Measurements from ENCODE around the gene GLTP. TPM values are rescaled to one million over a fixed set of nuclear protein-coding genes. Genes with fewer than 3 reads are reported as not detected.

GLTP gene
- polyA plus RNA-seq, 2 of the 4 experiments (the other 2 are of a cell fraction), result 16.9 to 18.8 TPM

- ATAC-seq (no peak), DNase-seq (ENCODE audit: low read depth in 1 of 2, low spot score in 1 of 2) (no peak), FAIRE-seq (peak; percentile 28)
- no peak overlapping the region for H3K4me3 ChIP-seq
- no peaks in the 10 kb centered on the region for H3K9me3 ChIP-seq
- ChIA-PET POLR2A (no interaction called here), CTCF (interaction anchor here (0.6 to 10.8 kb wide), 6 partner anchors 14 to 29 kb away, joined by 3 to 86 read pairs (median 8); no protein-coding TSS in a partner anchor)
- peaks cover 20% of the 10 kb centered on the region for H3K4me1 ChIP-seq
- H3K27ac ChIP-seq, result 0 out of 6 replicates have a peak overlapping the region, but pooled peaks of 1 of the 2 experiments have one; percentile 28
- 54% methylated on average over 19 of the region's 19 CpGs for WGBS (ENCODE audit: missing lambda C conversion rate)
- no peak overlapping the region for H3K4me2 ChIP-seq
- no peak for TF ChIP-seq JUN (IDR thresholded peaks at IDR 0.05)
- no peak for TF ChIP-seq ESRRA (IDR thresholded peaks at IDR 0.05; ENCODE audit: borderline replicate concordance, low read length)
- no peak for TF ChIP-seq SMC3 (IDR thresholded peaks at IDR 0.05)
- TF ChIP-seq RARB (CRISPR knock-in tag; IDR thresholded peaks at IDR 0.05), result no peak
- no peak for TF ChIP-seq ATOH8 (CRISPR knock-in tag; IDR thresholded peaks at IDR 0.05; ENCODE audit: low read depth)
- no peak for TF ChIP-seq BCL3 (IDR thresholded peaks at IDR 0.05)
- TF ChIP-seq RNF2 (IDR thresholded peaks at IDR 0.05; ENCODE audit: borderline replicate concordance, low read depth), result no peak
- no peak for TF ChIP-seq RAD21 (conservative IDR thresholded peaks at IDR 0.05 in 1 of 2, IDR thresholded peaks at IDR 0.05 in 1 of 2)
- no peak for TF ChIP-seq KDM1A (IDR thresholded peaks at IDR 0.05; ENCODE audit: low read depth)
- no peak for TF ChIP-seq REST (IDR thresholded peaks at IDR 0.05)
- no peak for TF ChIP-seq ZSCAN20 (CRISPR knock-in tag; IDR thresholded peaks at IDR 0.05)
- TF ChIP-seq FOSL2 (IDR thresholded peaks at IDR 0.05), result no peak
- no peak for TF ChIP-seq FOSL2 (CRISPR knock-in tag; IDR thresholded peaks at IDR 0.05)
- no peak for TF ChIP-seq PHF8 (IDR thresholded peaks at IDR 0.05; ENCODE audit: borderline replicate concordance, low read depth)
- TF ChIP-seq MAFK (IDR thresholded peaks at IDR 0.05; ENCODE audit: partially characterized antibody), result no peak
- no peak for TF ChIP-seq SREBF2 (IDR thresholded peaks at IDR 0.05)
- TF ChIP-seq RFX5 (IDR thresholded peaks at IDR 0.05), result no peak
- no peak for TF ChIP-seq CEBPB (IDR thresholded peaks at IDR 0.05)
These were observed 52.5 kb downstream of the GLTP start for GRCh38 chr12:109827566-109828550.

- ChIA-PET POLR2A (no interaction called here), CTCF (interaction anchor here (0.6 to 7.1 kb wide), 3 partner anchors 9 to 21 kb away, joined by 3 to 41 read pairs (median 3); no protein-coding TSS in a partner anchor)
- H3K4me2 ChIP-seq, result no peak overlapping the region
- 81% methylated on average over 3 of the region's 3 CpGs for WGBS (ENCODE audit: missing lambda C conversion rate)
- H3K4me3 ChIP-seq, result no peak overlapping the region
- no peak overlapping the region for H3K27ac ChIP-seq
- peaks cover 23% of the 10 kb centered on the region for H3K4me1 ChIP-seq
- DNase-seq (ENCODE audit: low read depth in 1 of 2, low spot score in 1 of 2) (no peak), ATAC-seq (no peak), FAIRE-seq (no peak)
- H3K9me3 ChIP-seq, result no peaks in the 10 kb centered on the region
- TF ChIP-seq GATA3 (IDR thresholded peaks at IDR 0.05; ENCODE audit: borderline replicate concordance) (no peak), E2F6 (IDR thresholded peaks at IDR 0.05; ENCODE audit: borderline replicate concordance, low read depth) (no peak), ZFP36 (IDR thresholded peaks at IDR 0.05; ENCODE audit: borderline replicate concordance, partially characterized antibody) (no peak), CBX2 (IDR thresholded peaks at IDR 0.05; ENCODE audit: borderline replicate concordance, low read depth) (no peak), HMGXB4 (CRISPR knock-in tag; IDR thresholded peaks at IDR 0.05; ENCODE audit: borderline replicate concordance) (no peak), FOSB (CRISPR knock-in tag; IDR thresholded peaks at IDR 0.05) (no peak), FOXS1 (CRISPR knock-in tag; IDR thresholded peaks at IDR 0.05) (no peak), EHMT2 (IDR thresholded peaks at IDR 0.05; ENCODE audit: low read depth) (no peak), HOXB5 (CRISPR knock-in tag; IDR thresholded peaks at IDR 0.05) (no peak), ZNF302 (CRISPR knock-in tag; IDR thresholded peaks at IDR 0.05) (no peak), TP53 (CRISPR knock-in tag; IDR thresholded peaks at IDR 0.05) (no peak), PHF8 (IDR thresholded peaks at IDR 0.05; ENCODE audit: borderline replicate concordance, low read depth) (no peak)
These were observed 53.3 kb downstream of the GLTP start for GRCh38 chr12:109827080-109827479.
